ENCODE data around the gene INPP1. TPM values are rescaled to one million over a fixed set of nuclear protein-coding genes. Genes with fewer than 3 reads are reported as not detected.

Gene INPP1
- total and polyA plus RNA-seq, 2 of the 8 experiments (the other 6 are each of a cell fraction or from before 2014, with no cell fraction given) = 0.88 to 3.0 TPM

DNA sequence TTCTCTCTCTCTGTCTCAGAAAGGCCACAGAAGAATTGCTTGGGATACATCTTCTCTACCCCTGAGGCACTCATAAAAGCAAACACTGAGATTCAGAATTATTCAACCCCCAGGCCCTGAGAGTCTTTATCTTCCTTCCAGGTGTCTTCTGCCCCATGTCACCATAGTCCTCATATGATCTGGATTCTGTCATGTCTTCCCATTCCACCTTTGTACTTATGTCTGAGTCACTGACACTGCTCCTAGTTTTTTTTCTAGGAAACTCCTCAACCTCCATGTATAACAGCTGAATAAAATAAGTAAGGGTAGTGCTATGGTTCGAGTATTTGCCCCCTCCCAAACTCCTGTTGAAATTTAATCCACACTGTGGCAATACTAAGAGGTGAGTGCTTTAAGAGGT, 35.4 kb upstream of the INPP1 start:
- H3K4me1 ChIP-seq (replicated peaks in 1 of 4; ENCODE audit: control insufficient read depth in 3 of 4, insufficient read depth in 4 of 4, low read length in 3 of 4) = no peaks in the 10 kb centered on the region; a peak in 1 of 7 replicates
- H3K4me2 ChIP-seq (ENCODE audit: insufficient read depth in 1 of 2, low read depth in 2 of 2, low read length in 2 of 2) = no peak overlapping the region
- no peak overlapping the region for H3K27ac ChIP-seq (ENCODE audit: low read depth, low read length)
- no peaks in the 10 kb centered on the region; the same call in 1 of the 2 replicates for H3K79me1 ChIP-seq (ENCODE audit: low read depth, low read length)
- no peak overlapping the region for H4K5ac ChIP-seq (ENCODE audit: insufficient read length, low read depth, low read length)
- H3K4ac ChIP-seq (replicated peaks; ENCODE audit: insufficient read length, low read depth, low read length) = no peak overlapping the region
- no peak overlapping the region for H4K91ac ChIP-seq (replicated peaks; ENCODE audit: insufficient read length, low read length)
- WGBS, 2 experiments (ENCODE audit: extremely low coverage in 1 of 2, insufficient coverage in 1 of 2, insufficient read length in 1 of 2, insufficient replicate concordance in 2 of 2, low coverage in 1 of 2, low lambda C conversion rate in 2 of 2, missing lambda C conversion rate in 1 of 2) = 95% methylated on average over 1 of the region's 1 CpG; no CpG with 5 or more reads in 1 of the 2 experiments
- H4K8ac ChIP-seq (ENCODE audit: extremely low read depth, insufficient read depth, low read length) = no peak overlapping the region
- no peak overlapping the region for H2AK5ac ChIP-seq (ENCODE audit: low read depth, low read length)
- no peak overlapping the region for H3K56ac ChIP-seq (replicated peaks; ENCODE audit: insufficient read length, low read depth, low read length)
- CTCF ChIA-PET (ENCODE audit: partially characterized antibody) = interaction anchor here (1.6 kb wide), 1 partner anchor 8 kb away, joined by 4 read pairs; no protein-coding TSS in a partner anchor
- H3K23me2 ChIP-seq (ENCODE audit: low read depth, low read length) = no peaks in the 10 kb centered on the region
- DNase-seq (ENCODE audit: low read depth in 1 of 2, low spot score in 2 of 2) (no peak), FAIRE-seq (no peak)
- H2BK20ac ChIP-seq (ENCODE audit: low read length) = no peak overlapping the region
- peaks cover 0 to 7% of the 10 kb centered on the region in 2 experiments; a peak in 1 of 4 replicates for H3K79me2 ChIP-seq (ENCODE audit: control insufficient read depth in 1 of 2, insufficient read depth in 2 of 2, low read length in 2 of 2)
- no peak overlapping the region for H2BK5ac ChIP-seq (ENCODE audit: low read depth, low read length)
- H2BK15ac ChIP-seq (ENCODE audit: low read length) = no peak overlapping the region
- H3K4me3 ChIP-seq (ENCODE audit: extremely low read depth in 1 of 4, insufficient read depth in 2 of 4, low read depth in 3 of 4, low read length in 4 of 4) = no peak overlapping the region
- no peak overlapping the region for H2BK12ac ChIP-seq (ENCODE audit: low read depth, low read length)
- H3K36me3 ChIP-seq (ENCODE audit: control insufficient read depth in 2 of 4, insufficient read depth in 4 of 4, low read length in 3 of 4) = peaks cover 0 to 11% (median 5%) of the 10 kb centered on the region in 4 experiments; a peak in 6 of 8 replicates
- no peak overlapping the region for H3K23ac ChIP-seq (ENCODE audit: insufficient read length)
- H4K20me1 ChIP-seq (replicated peaks in 1 of 2; ENCODE audit: control insufficient read depth in 1 of 2, insufficient read depth in 2 of 2, low read length in 2 of 2) = peaks cover 0 to 2% of the 10 kb centered on the region in 2 experiments
- H2AFZ ChIP-seq (ENCODE audit: low read length) = no peak overlapping the region
- H2BK120ac ChIP-seq (replicated peaks; ENCODE audit: low read depth, low read length) = no peak overlapping the region
- no peak overlapping the region for H3K9ac ChIP-seq (replicated peaks in 1 of 4; ENCODE audit: extremely low read depth in 1 of 4, low read depth in 3 of 4, low read length in 3 of 4)
- H3K9me3 ChIP-seq (ENCODE audit: insufficient read depth in 2 of 2, low read depth in 1 of 2, low read length in 1 of 2) = no peaks in the 10 kb centered on the region
- no peak overlapping the region for H3K14ac ChIP-seq (ENCODE audit: insufficient read length)
- H3K27me3 ChIP-seq (replicated peaks in 1 of 4; ENCODE audit: control insufficient read depth in 3 of 4, extremely low read depth in 1 of 4, insufficient read depth in 3 of 4, low read length in 3 of 4) = no peaks in the 10 kb centered on the region
- H3K18ac ChIP-seq (ENCODE audit: extremely low read depth, low read length) = no peak overlapping the region
- POLR2A ChIA-PET (ENCODE audit: partially characterized antibody) = no interaction called here
- TF ChIP-seq BACH1 (IDR thresholded peaks at IDR 0.05; ENCODE audit: low read length) = no peak
- no peak for TF ChIP-seq YY1 (IDR thresholded peaks at IDR 0.05; ENCODE audit: low read depth, low read length)
- no peak for TF ChIP-seq EP300 (IDR thresholded peaks at IDR 0.05; ENCODE audit: borderline replicate concordance in 1 of 2, low read depth in 2 of 2, low read length in 2 of 2)
- TF ChIP-seq FOSL1 (IDR thresholded peaks at IDR 0.05; ENCODE audit: insufficient read depth, low read depth, low read length) = no peak
- TF ChIP-seq CBX5 (IDR thresholded peaks at IDR 0.05; ENCODE audit: low read depth, low read length) = no peak
- TF ChIP-seq CHD1 (IDR thresholded peaks at IDR 0.05; ENCODE audit: low read depth, low read length) = no peak
- TF ChIP-seq RXRA (IDR thresholded peaks at IDR 0.05; ENCODE audit: insufficient read depth, low read depth, low read length) = no peak
- TF ChIP-seq ASH2L (IDR thresholded peaks at IDR 0.05; ENCODE audit: low read length) = no peak
- no peak for TF ChIP-seq SUZ12 (IDR thresholded peaks at IDR 0.05; ENCODE audit: low read length)
- no peak for TF ChIP-seq SIRT6 (IDR thresholded peaks at IDR 0.05; ENCODE audit: low read length)
- no peak for TF ChIP-seq JUND (IDR thresholded peaks at IDR 0.05; ENCODE audit: low read length)
- TF ChIP-seq, protein P1, sequence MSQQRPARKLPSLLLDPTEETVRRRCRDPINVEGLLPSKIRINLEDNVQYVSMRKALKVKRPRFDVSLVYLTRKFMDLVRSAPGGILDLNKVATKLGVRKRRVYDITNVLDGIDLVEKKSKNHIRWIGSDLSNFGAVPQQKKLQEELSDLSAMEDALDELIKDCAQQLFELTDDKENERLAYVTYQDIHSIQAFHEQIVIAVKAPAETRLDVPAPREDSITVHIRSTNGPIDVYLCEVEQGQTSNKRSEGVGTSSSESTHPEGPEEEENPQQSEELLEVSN (IDR thresholded peaks at IDR 0.05) = no peak
- TF ChIP-seq POLR2AphosphoS5 (IDR thresholded peaks at IDR 0.05; ENCODE audit: low read depth, low read length) = no peak
- no peak for TF ChIP-seq BRCA1 (IDR thresholded peaks at IDR 0.05; ENCODE audit: low read depth, low read length)
- TF ChIP-seq TAF7 (optimal IDR thresholded peaks at IDR 0.05; ENCODE audit: borderline replicate concordance, low read depth, low read length) = no peak

All from H1 (cell line).